Measurements from ENCODE around the gene STUB1.
A peak's percentile ranks its signal among the peaks of the same experiment; 100 is the strongest.

Gene STUB1

GRCh38 chr16:700684-701584 lies 20.7 kb downstream of the STUB1 start:
- H3K27me3 ChIP-seq (ENCODE audit: insufficient read depth, poor library complexity, severe bottlenecking), result peaks cover 53% of the 10 kb centered on the region
- peak; percentile 98 for TF ChIP-seq REST (IDR thresholded peaks at IDR 0.05; ENCODE audit: insufficient replicate concordance, low read depth)
- TF ChIP-seq CTCF (IDR thresholded peaks at IDR 0.05; ENCODE audit: insufficient read depth, low read length), result no peak
- H3K4me3 ChIP-seq (replicated peaks; ENCODE audit: insufficient read depth, low read length), result no peak overlapping the region
- no peak overlapping the region for H3K27ac ChIP-seq (replicated peaks)
- DNase-seq (ENCODE audit: low read depth in 1 of 2, low spot score in 1 of 2), result no peak

- H3K27ac ChIP-seq (replicated peaks), result no peak overlapping the region
- H3K27me3 ChIP-seq (ENCODE audit: insufficient read depth, poor library complexity, severe bottlenecking), result peaks cover 62% of the 10 kb centered on the region
- no peak for TF ChIP-seq CTCF (IDR thresholded peaks at IDR 0.05; ENCODE audit: insufficient read depth, low read length)
- TF ChIP-seq GABPA (IDR thresholded peaks at IDR 0.05; ENCODE audit: low read depth), result no peak
- no peak for TF ChIP-seq REST (IDR thresholded peaks at IDR 0.05; ENCODE audit: insufficient replicate concordance, low read depth)
- no peak for TF ChIP-seq SPI1 (IDR thresholded peaks at IDR 0.05; ENCODE audit: borderline replicate concordance, low read depth)
- no peak for TF ChIP-seq POLR2AphosphoS5 (IDR thresholded peaks at IDR 0.05; ENCODE audit: low read depth)
Observed at GRCh38 chr16:702341-702740, 22.1 kb downstream of the STUB1 start.

GRCh38 chr16:703406-703805 lies 23.2 kb downstream of the STUB1 start:
- DNase-seq (ENCODE audit: low read depth in 1 of 2, low spot score in 1 of 2), result no peak
- no peak overlapping the region for H3K4me3 ChIP-seq (replicated peaks; ENCODE audit: insufficient read depth, low read length)
- H3K27me3 ChIP-seq (ENCODE audit: insufficient read depth, poor library complexity, severe bottlenecking), result peaks cover 65% of the 10 kb centered on the region
- H3K27ac ChIP-seq (replicated peaks), result no peak overlapping the region
- TF ChIP-seq REST (IDR thresholded peaks at IDR 0.05; ENCODE audit: insufficient replicate concordance, low read depth), result no peak
- TF ChIP-seq CTCF (IDR thresholded peaks at IDR 0.05; ENCODE audit: insufficient read depth, low read length), result no peak
- no peak for TF ChIP-seq POLR2AphosphoS5 (IDR thresholded peaks at IDR 0.05; ENCODE audit: low read depth)
- TF ChIP-seq GABPA (IDR thresholded peaks at IDR 0.05; ENCODE audit: low read depth), result no peak
- TF ChIP-seq SPI1 (IDR thresholded peaks at IDR 0.05; ENCODE audit: borderline replicate concordance, low read depth), result no peak

More at GRCh38 chr16:702341-702740, 22.1 kb downstream of the STUB1 start:
- H3K4me3 ChIP-seq (replicated peaks; ENCODE audit: insufficient read depth, low read length), result no peak overlapping the region
- DNase-seq (ENCODE audit: low read depth in 1 of 2, low spot score in 1 of 2), result no peak
